Endodermal cell (in vitro differentiated cells): Measurements from ENCODE around the gene GP9. TPM values are rescaled to one million over a fixed set of nuclear protein-coding genes. Genes with fewer than 3 reads are reported as not detected.

ENCODE experiments used
- DNase-seq: peaks from one replicate; pipeline ENCODE4 v3.0.0-alpha.2; 2017
- H3K27ac ChIP-seq: 2 replicates; pipeline ENCODE4 v1.5.1; 2013; ENCODE audit warnings: mild to moderate bottlenecking, low read depth, low read length, moderate library complexity
- H3K27me3 ChIP-seq: 2 replicates; pipeline ENCODE4 v1.6.1; 2013; ENCODE audit warnings: mild to moderate bottlenecking, low read length, moderate library complexity; ENCODE audit not compliant: insufficient read depth, control insufficient read depth, poor library complexity, severe bottlenecking
- H3K36me3 ChIP-seq: 2 replicates; pipeline ENCODE4 v1.7.0; 2013; ENCODE audit warnings: mild to moderate bottlenecking, low read length, moderate library complexity; ENCODE audit not compliant: control insufficient read depth, insufficient read depth
- H3K4me1 ChIP-seq: one replicate; pipeline ENCODE4 v1.7.0; 2013; ENCODE audit warnings: low read length; ENCODE audit not compliant: control insufficient read depth, insufficient read depth
- H3K4me3 ChIP-seq: 2 replicates; pipeline ENCODE4 v1.5.1; 2013; ENCODE audit warnings: mild to moderate bottlenecking, low read length, moderate library complexity
- H3K9ac ChIP-seq: 2 replicates; pipeline ENCODE4 v1.6.1; 2013; ENCODE audit warnings: mild to moderate bottlenecking, low read length, moderate library complexity; ENCODE audit not compliant: poor library complexity, severe bottlenecking; ENCODE audit errors: extremely low read depth
- H3K9me3 ChIP-seq: 2 replicates; pipeline ENCODE4 v1.6.1; 2013; ENCODE audit warnings: mild to moderate bottlenecking, low read length, moderate library complexity; ENCODE audit not compliant: control insufficient read depth
- H3K27ac Mint-ChIP-seq: 2 replicates; pipeline ENCODE4 v1.8.0; 2020; ENCODE audit warnings: mixed read lengths
- H3K27me3 Mint-ChIP-seq: 2 replicates; pipeline ENCODE4 v1.8.0; 2021; ENCODE audit warnings: mild to moderate bottlenecking, mixed read lengths; ENCODE audit not compliant: insufficient read depth
- H3K36me3 Mint-ChIP-seq: 2 replicates; pipeline ENCODE4 v1.8.0; 2020; ENCODE audit warnings: low read depth, mixed read lengths
- H3K4me1 Mint-ChIP-seq: 2 replicates; pipeline ENCODE4 v1.8.0; 2020; ENCODE audit warnings: mixed read lengths
- H3K4me3 Mint-ChIP-seq: 2 replicates; pipeline ENCODE4 v1.8.0; 2020; ENCODE audit warnings: mild to moderate bottlenecking, moderate library complexity, mixed read lengths
- H3K9me3 Mint-ChIP-seq: 2 replicates; pipeline ENCODE4 v1.8.0; 2020; ENCODE audit warnings: mild to moderate bottlenecking, mixed read lengths
- CTCF ChIP-seq: fragments of 200-600 bp; sonication (generic); conservative IDR thresholded peaks from 2 replicates; pipeline ENCODE4 v1.5.0; 2021; ENCODE audit warnings: antibody characterized with exemption, mild to moderate bottlenecking
- whole genome bisulfite sequencing, 2 experiments: methylation state at CpG; one replicate each; pipeline versions ENCODE4 v1.1.5 to v1.1.7; 2013; ENCODE audit warnings: missing lambda C conversion rate in 2 of 2, mixed read lengths in 1 of 2; ENCODE audit not compliant: insufficient coverage in 1 of 2, insufficient read length in 1 of 2; 5-methylcytosine and 5-hydroxymethylcytosine counted together
- total RNA-seq, 2 donors: library from RNA; stranded (reverse); fragmentation: NEBNext Ultra II Directional in 1 of 2; extraction: Animal tissue kit (Norgen Biotek cat#: 25700) in 1 of 2; gene quantifications; 2 replicates in 1 of 2; 3 replicates in 1 of 2; pipeline ENCODE4 v1.2.1, GENCODE V29; 2021

The GP9 gene
- total RNA-seq, 2 donors from 2014 or later: not detected

DNA sequence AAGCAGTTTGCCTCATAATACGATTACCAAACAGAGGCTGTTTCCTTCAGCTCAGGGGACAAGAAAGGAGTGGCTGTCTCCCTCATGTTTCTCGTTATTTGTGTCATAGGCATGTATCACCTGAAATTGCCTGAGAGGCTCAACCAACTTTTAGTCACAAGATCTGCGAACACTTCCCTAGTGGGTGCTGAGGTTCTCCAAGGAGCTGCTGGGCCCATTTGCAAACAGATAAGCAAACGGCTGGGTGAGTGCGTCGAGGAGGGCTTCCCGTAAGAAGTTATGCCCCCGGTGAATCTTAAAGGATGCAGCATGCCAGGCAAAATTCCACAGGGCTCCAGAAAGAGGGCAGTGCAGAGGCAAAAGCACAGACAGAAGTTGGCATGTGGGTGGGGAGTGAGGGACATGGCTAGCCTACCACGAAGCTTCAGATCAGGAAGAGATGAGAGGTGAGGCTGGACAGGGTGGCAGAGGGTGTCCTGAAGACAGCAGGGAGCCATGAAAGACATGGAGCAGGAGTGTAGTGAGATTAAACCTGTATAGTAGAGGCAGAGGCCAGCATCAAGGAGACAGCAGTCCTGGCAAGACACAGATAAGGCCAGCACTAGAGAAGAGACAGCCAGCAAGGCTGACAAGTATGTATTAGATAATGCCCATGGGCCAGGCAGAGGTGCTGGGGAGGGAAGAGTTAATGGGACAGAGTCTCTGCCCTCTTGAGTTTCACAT, 4.0 kb upstream of the GP9 start:
- H3K27ac Mint-ChIP-seq: peak overlapping the region; percentile 46
- 76 to 78% methylated on average over 9 of the region's 9 CpGs for WGBS, 2 experiments
- H3K4me3 Mint-ChIP-seq: no peak overlapping the region
- H3K4me1 Mint-ChIP-seq: peaks cover 46% of the 10 kb centered on the region
- Histone ChIP-seq H3K36me3 (no peaks in the 10 kb centered on the region), H3K9ac (no peak overlapping the region), H3K4me3 (no peak overlapping the region), H3K4me1 (peaks cover 7% of the 10 kb centered on the region), H3K27ac (no peak overlapping the region), H3K27me3 (no peaks in the 10 kb centered on the region), H3K9me3 (no peaks in the 10 kb centered on the region)
- no peak for DNase-seq
- H3K9me3 Mint-ChIP-seq: no peaks in the 10 kb centered on the region
- H3K27me3 Mint-ChIP-seq: no peaks in the 10 kb centered on the region
- TF ChIP-seq CTCF: no peak
- no peaks in the 10 kb centered on the region for H3K36me3 Mint-ChIP-seq

DNA sequence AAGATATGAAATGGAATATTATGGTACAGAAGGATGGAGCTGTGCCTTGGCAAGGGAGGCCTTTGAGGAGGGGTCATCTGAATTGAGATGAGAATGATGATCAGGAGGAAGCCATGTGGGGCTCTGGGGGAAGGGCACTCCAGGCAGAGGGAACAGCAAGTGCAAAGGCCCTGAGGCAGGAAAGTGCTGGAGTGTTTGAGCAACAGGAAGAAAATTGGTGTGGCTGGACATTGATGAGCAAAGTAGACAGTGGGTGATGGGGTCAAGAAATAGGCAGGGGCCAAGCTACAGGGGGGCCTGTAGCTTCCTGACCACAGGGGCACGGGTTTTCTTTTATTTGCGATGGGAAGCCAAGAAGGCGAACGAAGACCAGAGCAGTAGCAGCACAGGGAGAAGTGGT, 3.3 kb upstream of the GP9 start:
- Histone ChIP-seq H3K27me3 (no peaks in the 10 kb centered on the region), H3K9me3 (no peaks in the 10 kb centered on the region), H3K36me3 (no peaks in the 10 kb centered on the region), H3K4me3 (no peak overlapping the region), H3K27ac (no peak overlapping the region), H3K9ac (no peak overlapping the region), H3K4me1 (peaks cover 3% of the 10 kb centered on the region)
- peak; percentile 14 for DNase-seq
- TF ChIP-seq CTCF: no peak
- no peaks in the 10 kb centered on the region for H3K9me3 Mint-ChIP-seq
- H3K27me3 Mint-ChIP-seq: no peaks in the 10 kb centered on the region
- 93 to 100% methylated on average over 4 of the region's 4 CpGs for WGBS, 2 experiments
- H3K27ac Mint-ChIP-seq: no peak overlapping the region
- no peaks in the 10 kb centered on the region for H3K36me3 Mint-ChIP-seq
- H3K4me1 Mint-ChIP-seq: peaks cover 40% of the 10 kb centered on the region
- H3K4me3 Mint-ChIP-seq: no peak overlapping the region

DNA sequence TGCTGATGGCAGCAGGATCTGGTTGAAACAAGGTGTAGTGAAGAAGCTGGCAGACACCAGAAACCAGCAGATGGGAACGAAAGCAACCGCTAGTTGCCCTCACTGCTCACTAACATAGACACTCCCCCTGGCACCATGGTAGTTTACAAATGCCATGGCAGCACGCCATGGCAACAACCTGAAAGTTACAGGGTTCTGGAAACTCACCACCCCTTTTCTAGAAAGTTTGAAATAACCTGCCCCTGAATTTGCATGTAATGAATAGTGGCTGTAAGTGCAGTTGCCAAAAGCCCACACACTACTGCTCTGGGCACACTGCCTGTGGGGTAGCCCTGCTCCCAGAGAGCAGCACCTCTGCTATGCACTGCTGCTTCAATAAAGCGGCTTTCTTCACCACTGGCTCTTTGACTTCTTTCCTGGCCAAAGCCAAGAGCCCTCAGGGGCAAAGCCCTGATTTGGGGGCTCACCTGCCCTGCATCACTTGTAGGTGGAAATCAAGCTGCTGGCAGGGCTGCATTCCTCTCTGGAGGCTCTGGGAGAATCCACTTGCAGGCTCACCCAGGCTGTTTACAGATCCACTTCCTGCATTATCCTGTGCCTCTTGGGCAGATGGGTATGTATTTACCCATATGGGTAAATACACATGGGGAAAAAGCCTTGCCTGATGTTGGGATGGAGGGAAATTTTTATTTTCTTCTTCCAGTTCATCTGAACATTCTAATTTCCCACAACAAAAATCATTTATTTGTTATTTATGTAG, 2.0 kb upstream of the GP9 start:
- H3K27me3 Mint-ChIP-seq: no peaks in the 10 kb centered on the region
- H3K27ac Mint-ChIP-seq: no peak overlapping the region

More for the DNA sequence above, 2.0 kb upstream of the GP9 start:
- no peak for TF ChIP-seq CTCF
- no peaks in the 10 kb centered on the region for H3K36me3 ChIP-seq
- DNase-seq: peak; percentile 47
- whole genome bisulfite sequencing, 2 experiments: 84 to 97% methylated on average over 4 of the region's 4 CpGs
- H3K36me3 Mint-ChIP-seq: no peaks in the 10 kb centered on the region
- no peaks in the 10 kb centered on the region for H3K9me3 Mint-ChIP-seq
- no peak overlapping the region for H3K4me3 ChIP-seq
- no peaks in the 10 kb centered on the region for H3K27me3 ChIP-seq
- no peaks in the 10 kb centered on the region for H3K9me3 ChIP-seq
- no peak overlapping the region for H3K4me3 Mint-ChIP-seq
- no peak overlapping the region for H3K27ac ChIP-seq
- peaks cover 3% of the 10 kb centered on the region for H3K4me1 ChIP-seq
- H3K9ac ChIP-seq: no peak overlapping the region
- peaks cover 31% of the 10 kb centered on the region for H3K4me1 Mint-ChIP-seq
